Cardiac fibroblast (primary cell): ENCODE data around the gene LTC4S.

Experiments
- DNase-seq, 2 donors: peaks; one replicate each; pipeline versions ENCODE4 v3.0.0 to v3.0.0-alpha.2; 2010; ENCODE audit warnings: low read depth in 2 of 2
- H3K4me3 ChIP-seq, 2 donors: replicated peaks in 1 of 2; 1 replicate in 1 of 2; 2 replicates in 1 of 2; pipeline ENCODE4 v1.5.1; 2011; ENCODE audit warnings: low read depth in 2 of 2, low read length in 2 of 2, mild to moderate bottlenecking in 2 of 2, moderate library complexity in 1 of 2
- CTCF ChIP-seq: IDR thresholded peaks from one replicate; pipeline ENCODE4 v1.5.1; 2011; ENCODE audit warnings: low read depth, mild to moderate bottlenecking, low read length, inconsistent platforms

Gene LTC4S

GRCh38 chr5:179758955-179759354, 34.8 kb upstream of the LTC4S start:
- DNase-seq = no peak
- TF ChIP-seq CTCF = no peak
- no peak overlapping the region for H3K4me3 ChIP-seq

- no peak for DNase-seq
- no peak for TF ChIP-seq CTCF
- H3K4me3 ChIP-seq = no peak overlapping the region
Observed at GRCh38 chr5:179759581-179760551, 33.9 kb upstream of the LTC4S start.

GRCh38 chr5:179762079-179762780, 31.6 kb upstream of the LTC4S start:
- no peak overlapping the region for H3K4me3 ChIP-seq
- peak; percentile 26 to 61 for DNase-seq
- no peak for TF ChIP-seq CTCF

GRCh38 chr5:179762781-179763176, 31.0 kb upstream of the LTC4S start:
- TF ChIP-seq CTCF = no peak
- no peak overlapping the region for H3K4me3 ChIP-seq
- peak in 1 of 2 donors; percentile 61 for DNase-seq

GRCh38 chr5:179763215-179763945, 30.4 kb upstream of the LTC4S start:
- peak; percentile 84 for TF ChIP-seq CTCF
- no peak overlapping the region for H3K4me3 ChIP-seq
- DNase-seq = peak; percentile 87 to 90

- no peak for DNase-seq
- H3K4me3 ChIP-seq = no peak overlapping the region
- TF ChIP-seq CTCF = no peak
Observed at GRCh38 chr5:179764056-179764455, 29.7 kb upstream of the LTC4S start.
